Subcutaneous adipose tissue (tissue), 4 donors: ENCODE results near the gene DPP10. TPM values are rescaled to one million over a fixed set of nuclear protein-coding genes. Genes with fewer than 3 reads are reported as not detected.

Experiments used
- CTCF ChIP-seq: fragments of 450-650 bp; IDR thresholded peaks from one replicate; pipeline ENCODE4 v1.5.1; 2016; ENCODE audit warnings: low read depth, mild to moderate bottlenecking, control low read depth, antibody characterized with exemption, moderate library complexity
- total RNA-seq, 4 donors: library from RNA; depleted of rRNA; stranded (reverse); fragments of >200 nt; gene quantifications; one replicate each; pipeline ENCODE4 v1.1.0, GENCODE V29; 2016

Gene DPP10
- total RNA-seq, 4 donors from 2014 or later: 0.94 TPM; not detected in 3

- no peak for TF ChIP-seq CTCF
These were observed 1101.0 kb downstream of the DPP10 start for GRCh38 chr2:115543461-115543860.

- TF ChIP-seq CTCF: no peak
These were observed 1107.2 kb downstream of the DPP10 start for GRCh38 chr2:115549611-115550130.

GRCh38 chr2:115552726-115553125 lies 1110.3 kb downstream of the DPP10 start:
- TF ChIP-seq CTCF: no peak

- TF ChIP-seq CTCF: no peak
These were observed 1111.7 kb downstream of the DPP10 start for GRCh38 chr2:115554153-115554552.

- no peak for TF ChIP-seq CTCF
These were observed 1116.3 kb downstream of the DPP10 start for GRCh38 chr2:115558725-115559124.

- TF ChIP-seq CTCF: no peak
These were observed 1118.2 kb downstream of the DPP10 start for GRCh38 chr2:115560666-115561065.

GRCh38 chr2:115568643-115569042 lies 1126.2 kb downstream of the DPP10 start:
- no peak for TF ChIP-seq CTCF

GRCh38 chr2:115569547-115569946 lies 1127.1 kb downstream of the DPP10 start:
- no peak for TF ChIP-seq CTCF
